ENCODE measurements around the gene LARGE1. TPM values are rescaled to one million over a fixed set of nuclear protein-coding genes. Genes with fewer than 3 reads are reported as not detected.

Gene LARGE1
- total and polyA plus RNA-seq, 10 donors, result 1.9 to 35.8 (median 22.8) TPM

DNA sequence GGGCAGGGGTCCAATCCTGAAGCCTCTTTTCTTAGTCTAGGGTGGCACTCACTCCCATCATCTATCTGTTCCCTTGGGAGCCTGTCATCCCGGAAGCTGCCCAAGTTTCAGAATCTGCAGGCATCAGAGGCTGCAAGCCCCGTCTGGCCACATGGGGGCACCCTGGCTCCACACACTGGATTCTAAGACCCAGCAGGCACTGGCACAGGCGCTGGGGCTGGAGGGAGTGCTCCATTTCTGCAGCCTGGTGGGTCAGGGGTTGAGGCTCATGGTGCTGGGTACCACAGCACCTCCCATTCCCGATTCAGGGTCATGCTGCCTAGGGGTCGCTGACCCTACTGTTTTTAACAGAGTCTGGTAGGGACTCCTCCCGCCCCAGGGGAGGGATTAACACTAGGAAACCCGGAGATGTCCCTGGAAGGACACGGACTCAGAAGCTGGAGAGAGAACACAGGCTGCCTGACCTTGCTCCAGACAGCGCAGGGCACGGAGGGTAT lies 618.2 kb downstream of the LARGE1 start:
- Histone ChIP-seq H3K36me3 (peaks cover 0 to 4% (median 0%) of the 10 kb centered on the region in 6 donors), H3K4me1 (peaks cover 5 to 53% (median 27%) of the 10 kb centered on the region in 6 donors), H3K4me3 (no peak overlapping the region), H3K27me3 (replicated peaks in 1 of 7) (no peaks in the 10 kb centered on the region), H3K9me3 (no peaks in the 10 kb centered on the region), H3K27ac (peak overlapping the region in 1 of 8 donors; percentile 10)
- peak; percentile 90 for DNase-seq
- 11 to 37% (median 27%) methylated on average over 10 of the region's 10 CpGs for WGBS, 5 donors
- TF ChIP-seq CTCF (IDR thresholded peaks at IDR 0.05 in 8 of 11, conservative IDR thresholded peaks at IDR 0.05 in 3 of 11) (peak; percentile 56 to 84 (median 76)), POLR2AphosphoS5 (IDR thresholded peaks at IDR 0.05) (peak in 2 of 3 donors; percentile 23 to 32), POLR2A (IDR thresholded peaks at IDR 0.05) (no peak)
- intact Hi-C loops (cut with DNase I; ENCODE audit: low total_unique reads), result loop anchor here (10.0 kb wide), 1 partner anchor 1723 kb away; no protein-coding TSS in a partner anchor

DNA sequence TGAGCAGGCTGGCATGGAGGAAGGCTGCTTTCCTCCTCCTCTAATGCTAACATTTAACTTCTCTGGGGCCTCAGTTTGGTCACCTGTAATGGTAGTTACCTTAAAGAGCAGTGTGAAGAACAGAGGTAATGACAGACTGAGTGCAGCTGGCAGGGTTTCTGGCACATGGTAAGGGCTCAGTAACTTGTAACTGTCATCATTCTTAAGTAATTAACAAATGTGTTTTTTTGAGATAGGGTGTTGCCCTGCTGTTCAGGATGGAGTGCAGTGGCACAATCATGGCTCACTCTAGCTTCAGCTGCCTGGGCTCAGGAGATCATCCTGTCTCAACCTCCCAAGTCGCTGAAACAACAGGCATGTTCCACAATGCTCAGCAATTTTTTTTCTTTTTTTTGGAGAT lies 620.1 kb downstream of the LARGE1 start:
- intact Hi-C loops (cut with DNase I; ENCODE audit: low total_unique reads), result loop anchor here (10.0 kb wide), 1 partner anchor 1725 kb away; no protein-coding TSS in a partner anchor
- H3K27me3 ChIP-seq (replicated peaks in 1 of 7), result no peaks in the 10 kb centered on the region
- DNase-seq, result peak; percentile 38
- WGBS, 5 donors, result 71 to 88% (median 77%) methylated on average over 1 of the region's 1 CpG
- H3K9me3 ChIP-seq, result no peaks in the 10 kb centered on the region
- H3K4me3 ChIP-seq, result no peak overlapping the region
- H3K4me1 ChIP-seq, result peaks cover 5 to 53% (median 27%) of the 10 kb centered on the region in 6 donors
- H3K36me3 ChIP-seq, result peaks cover 0 to 8% (median 0%) of the 10 kb centered on the region in 6 donors
- peak overlapping the region in 5 of 8 donors; percentile 41 to 74 (median 71) for H3K27ac ChIP-seq
- TF ChIP-seq POLR2A (IDR thresholded peaks at IDR 0.05) (no peak), CTCF (IDR thresholded peaks at IDR 0.05 in 8 of 11, conservative IDR thresholded peaks at IDR 0.05 in 3 of 11) (no peak), POLR2AphosphoS5 (IDR thresholded peaks at IDR 0.05) (no peak)

DNA sequence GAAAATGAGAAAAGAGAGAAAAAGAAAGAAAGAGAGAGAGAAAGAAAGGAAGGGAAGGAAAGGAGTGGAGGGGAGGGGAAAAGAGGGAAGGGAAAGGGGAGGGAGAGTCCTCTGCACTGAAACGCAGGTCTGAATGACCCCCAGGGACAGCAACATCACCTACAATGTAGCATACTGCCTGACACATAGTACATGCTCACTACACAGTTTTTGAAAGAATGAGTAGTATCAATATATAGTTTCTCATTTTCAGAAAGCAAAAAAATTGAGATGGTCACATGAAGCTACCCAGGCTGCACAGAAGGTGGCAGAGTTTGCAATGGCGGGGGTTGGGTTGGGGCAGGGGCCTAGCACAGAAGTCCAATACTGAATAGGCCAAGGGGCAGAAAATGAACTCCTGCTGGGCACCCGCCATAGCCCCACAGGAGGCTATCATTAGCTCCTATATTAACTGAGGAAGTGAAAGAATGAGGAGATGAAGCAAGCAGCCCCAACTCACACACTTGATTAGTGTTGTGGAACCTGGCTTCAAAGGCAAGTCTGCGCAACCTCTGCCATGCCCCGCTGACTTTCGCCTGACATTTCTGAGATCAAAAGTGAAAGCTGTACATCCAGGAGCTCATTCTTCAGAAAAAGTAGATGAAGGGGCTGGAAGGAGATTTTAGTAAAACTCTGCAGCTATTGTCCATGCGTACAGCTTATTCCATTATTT lies 620.9 kb downstream of the LARGE1 start:
- DNase-seq, result peak; percentile 83
- 59 to 67% (median 60%) methylated on average over 7 of the region's 7 CpGs for WGBS, 5 donors
- H3K4me1 ChIP-seq, result peaks cover 5 to 53% (median 27%) of the 10 kb centered on the region in 6 donors
- intact Hi-C loops (cut with DNase I; ENCODE audit: low total_unique reads), result loop anchor here (10.0 kb wide), 1 partner anchor 815 kb away; no protein-coding TSS in a partner anchor
- H3K36me3 ChIP-seq, result peaks cover 0 to 8% (median 0%) of the 10 kb centered on the region in 6 donors
- H3K9me3 ChIP-seq, result no peaks in the 10 kb centered on the region
- H3K27ac ChIP-seq, result peak overlapping the region in 4 of 8 donors; percentile 41 to 74 (median 72)
- H3K4me3 ChIP-seq, result no peak overlapping the region
- H3K27me3 ChIP-seq (replicated peaks in 1 of 7), result no peaks in the 10 kb centered on the region
- TF ChIP-seq POLR2AphosphoS5 (IDR thresholded peaks at IDR 0.05) (peak in 1 of 3 donors; percentile 33), POLR2A (IDR thresholded peaks at IDR 0.05) (no peak)

GRCh38 chr22:33296941-33297340 lies 623.3 kb downstream of the LARGE1 start:
- H3K4me3 ChIP-seq, result no peak overlapping the region
- no peaks in the 10 kb centered on the region for H3K27me3 ChIP-seq (replicated peaks in 1 of 7)
- intact Hi-C loops (cut with DNase I; ENCODE audit: low total_unique reads), result loop anchor here (10.0 kb wide), 1 partner anchor 818 kb away; no protein-coding TSS in a partner anchor
- TF ChIP-seq POLR2AphosphoS5 (IDR thresholded peaks at IDR 0.05) (no peak), CTCF (IDR thresholded peaks at IDR 0.05 in 8 of 11, conservative IDR thresholded peaks at IDR 0.05 in 3 of 11) (no peak), POLR2A (IDR thresholded peaks at IDR 0.05) (no peak)
- peaks cover 0 to 31% (median 19%) of the 10 kb centered on the region in 6 donors for H3K4me1 ChIP-seq
- H3K36me3 ChIP-seq, result peaks cover 0 to 5% (median 0%) of the 10 kb centered on the region in 6 donors
- no peak for DNase-seq
- H3K9me3 ChIP-seq, result no peaks in the 10 kb centered on the region
- H3K27ac ChIP-seq, result no peak overlapping the region
- WGBS, 5 donors, result 77 to 94% (median 91%) methylated on average over 3 of the region's 3 CpGs
